GM12892 (cell line): ENCODE data around the gene FAM120A.

Experiments
- POLR2A ChIP-seq: IDR thresholded peaks from 2 replicates; pipeline ENCODE4 v1.6.1; 2011; ENCODE audit warnings: low read depth, low read length, control low read depth
- POLR2AphosphoS5 ChIP-seq: IDR thresholded peaks from 2 replicates; pipeline ENCODE4 v1.6.1; 2011; ENCODE audit warnings: low read depth, low read length, control low read depth
- TAF1 ChIP-seq: IDR thresholded peaks from 2 replicates; pipeline ENCODE4 v1.6.1; 2011; ENCODE audit warnings: low read depth, mild to moderate bottlenecking, control low read depth, low read length, borderline replicate concordance

- no peak for TF ChIP-seq TAF1
- TF ChIP-seq POLR2AphosphoS5, result no peak
- TF ChIP-seq POLR2A, result no peak
Observed at GRCh38 chr9:93486268-93486667, 34.8 kb downstream of the FAM120A start.
